Measurements from ENCODE around the gene MAP2K5. TPM values are rescaled to one million over a fixed set of nuclear protein-coding genes. Genes with fewer than 3 reads are reported as not detected.
"Not testable (repeated sequence)": the region's sequence is repeated elsewhere in the genome, so short reads cannot be mapped to it uniquely, and the experiment has no call there.

Gene MAP2K5
- total RNA-seq, 1 experiment from 2014 or later, result 22.2 TPM

DNA sequence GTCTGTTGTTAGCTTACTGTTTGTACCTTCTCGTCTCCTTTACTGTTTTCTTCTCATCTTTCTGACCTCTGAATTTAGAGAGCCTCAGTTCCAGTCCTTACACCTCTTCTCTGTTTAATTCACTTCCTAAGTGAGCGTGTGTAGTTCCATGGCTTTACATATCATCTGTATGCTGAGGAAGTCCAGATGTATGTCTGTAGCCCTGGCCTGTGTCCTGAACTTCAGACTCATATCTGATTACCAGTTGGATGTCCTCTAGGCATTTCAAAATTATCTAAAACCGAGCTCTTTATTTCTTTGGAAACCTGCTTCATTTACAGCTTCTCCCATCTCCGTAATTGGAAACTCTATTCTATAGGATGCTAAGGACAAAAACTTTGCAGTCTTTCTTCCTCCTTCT, 75.8 kb downstream of the MAP2K5 start:
- CTCF ChIA-PET, result no interaction called here

DNA sequence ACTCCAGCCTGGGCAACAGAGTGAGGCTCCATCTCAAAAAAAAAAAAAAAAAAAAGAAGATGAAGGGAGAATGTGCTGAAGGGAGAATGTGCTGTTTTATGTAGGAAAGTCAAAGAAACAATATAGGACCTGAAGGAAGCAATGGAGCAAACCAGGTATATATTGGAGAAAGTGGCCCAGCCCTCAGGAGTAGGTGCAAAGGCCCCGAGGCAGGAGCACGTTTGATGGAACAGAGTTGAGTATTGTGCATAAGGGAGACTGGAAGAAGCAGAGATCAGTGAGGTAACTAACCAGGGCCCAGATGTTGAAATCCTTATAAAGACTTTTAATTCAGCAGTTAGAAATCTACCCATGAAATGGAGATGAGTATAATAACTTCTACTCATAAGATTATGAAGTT, 79.6 kb downstream of the MAP2K5 start:
- Mint-ChIP-seq H3K4me1 (ENCODE audit: low read depth, unreplicated experiment) (no peaks in the 10 kb centered on the region), H3K27me3 (ENCODE audit: unreplicated experiment) (no peaks in the 10 kb centered on the region), H3K9me3 (ENCODE audit: low read depth, unreplicated experiment) (no peaks in the 10 kb centered on the region), H3K4me3 (ENCODE audit: low read depth, unreplicated experiment) (no peak overlapping the region), H3K27ac (ENCODE audit: unreplicated experiment) (no peak overlapping the region), H3K36me3 (ENCODE audit: insufficient read depth, unreplicated experiment) (no peaks in the 10 kb centered on the region)
- DNase-seq, result no peak
- CTCF ChIA-PET, result no interaction called here
- TF ChIP-seq, protein P1, sequence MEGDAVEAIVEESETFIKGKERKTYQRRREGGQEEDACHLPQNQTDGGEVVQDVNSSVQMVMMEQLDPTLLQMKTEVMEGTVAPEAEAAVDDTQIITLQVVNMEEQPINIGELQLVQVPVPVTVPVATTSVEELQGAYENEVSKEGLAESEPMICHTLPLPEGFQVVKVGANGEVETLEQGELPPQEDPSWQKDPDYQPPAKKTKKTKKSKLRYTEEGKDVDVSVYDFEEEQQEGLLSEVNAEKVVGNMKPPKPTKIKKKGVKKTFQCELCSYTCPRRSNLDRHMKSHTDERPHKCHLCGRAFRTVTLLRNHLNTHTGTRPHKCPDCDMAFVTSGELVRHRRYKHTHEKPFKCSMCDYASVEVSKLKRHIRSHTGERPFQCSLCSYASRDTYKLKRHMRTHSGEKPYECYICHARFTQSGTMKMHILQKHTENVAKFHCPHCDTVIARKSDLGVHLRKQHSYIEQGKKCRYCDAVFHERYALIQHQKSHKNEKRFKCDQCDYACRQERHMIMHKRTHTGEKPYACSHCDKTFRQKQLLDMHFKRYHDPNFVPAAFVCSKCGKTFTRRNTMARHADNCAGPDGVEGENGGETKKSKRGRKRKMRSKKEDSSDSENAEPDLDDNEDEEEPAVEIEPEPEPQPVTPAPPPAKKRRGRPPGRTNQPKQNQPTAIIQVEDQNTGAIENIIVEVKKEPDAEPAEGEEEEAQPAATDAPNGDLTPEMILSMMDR (IDR thresholded peaks at IDR 0.05; ENCODE audit: unreplicated experiment), result no peak
- no TSS peak for BruUV-seq (replicated peaks)
- intact Hi-C loops (cut with micrococcal nuclease; ENCODE audit: unreplicated experiment), result no loop called here

More for the DNA sequence above, 75.8 kb downstream of the MAP2K5 start:
- DNase-seq, result no peak
- BruUV-seq (replicated peaks), result no TSS peak
- Mint-ChIP-seq H3K27ac (ENCODE audit: unreplicated experiment) (no peak overlapping the region), H3K4me1 (ENCODE audit: low read depth, unreplicated experiment) (no peaks in the 10 kb centered on the region), H3K36me3 (ENCODE audit: insufficient read depth, unreplicated experiment) (no peaks in the 10 kb centered on the region), H3K27me3 (ENCODE audit: unreplicated experiment) (no peaks in the 10 kb centered on the region), H3K9me3 (ENCODE audit: low read depth, unreplicated experiment) (no peaks in the 10 kb centered on the region), H3K4me3 (ENCODE audit: low read depth, unreplicated experiment) (no peak overlapping the region)
- intact Hi-C loops (cut with micrococcal nuclease; ENCODE audit: unreplicated experiment), result no loop called here
- TF ChIP-seq, protein P1 (IDR thresholded peaks at IDR 0.05; ENCODE audit: unreplicated experiment), result no peak

DNA sequence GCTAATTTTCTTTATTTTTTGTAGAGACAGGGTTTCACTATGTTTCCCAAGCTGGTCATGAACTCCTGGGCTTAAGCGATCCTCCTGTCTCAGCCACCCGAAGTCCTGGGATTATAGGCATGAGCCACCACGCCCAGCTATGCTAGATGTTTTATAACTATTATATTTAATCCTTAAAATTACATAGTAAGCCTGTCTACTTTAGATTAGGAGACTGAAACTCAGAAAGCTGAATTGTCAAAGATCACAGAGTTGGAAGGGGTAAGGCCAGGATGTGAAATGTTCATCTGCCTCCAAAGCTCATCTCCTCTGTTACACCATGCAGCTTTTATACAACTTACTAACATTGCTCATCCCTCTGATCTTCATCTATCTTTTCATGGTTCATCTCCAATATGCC, 89.8 kb downstream of the MAP2K5 start:
- TF ChIP-seq, protein P1 (IDR thresholded peaks at IDR 0.05; ENCODE audit: unreplicated experiment), result no peak
- H3K4me3 Mint-ChIP-seq (ENCODE audit: low read depth, unreplicated experiment), result no peak overlapping the region
- CTCF ChIA-PET, result interaction anchor here (0.7 kb wide), 2 partner anchors 148 to 200 kb away, joined by 3 to 4 read pairs; no protein-coding TSS in a partner anchor
- H3K4me1 Mint-ChIP-seq (ENCODE audit: low read depth, unreplicated experiment), result no peaks in the 10 kb centered on the region
- BruUV-seq (replicated peaks), result no TSS peak
- H3K36me3 Mint-ChIP-seq (ENCODE audit: insufficient read depth, unreplicated experiment), result no peaks in the 10 kb centered on the region
- no peak for DNase-seq
- intact Hi-C loops (cut with micrococcal nuclease; ENCODE audit: unreplicated experiment), result no loop called here
- H3K27ac Mint-ChIP-seq (ENCODE audit: unreplicated experiment), result no peak overlapping the region
- H3K9me3 Mint-ChIP-seq (ENCODE audit: low read depth, unreplicated experiment), result no peaks in the 10 kb centered on the region
- H3K27me3 Mint-ChIP-seq (ENCODE audit: unreplicated experiment), result no peaks in the 10 kb centered on the region

- H3K4me1 Mint-ChIP-seq (ENCODE audit: low read depth, unreplicated experiment); intact Hi-C loops (cut with micrococcal nuclease; ENCODE audit: unreplicated experiment); H3K9me3 Mint-ChIP-seq (ENCODE audit: low read depth, unreplicated experiment); H3K36me3 Mint-ChIP-seq (ENCODE audit: insufficient read depth, unreplicated experiment); H3K4me3 Mint-ChIP-seq (ENCODE audit: low read depth, unreplicated experiment); H3K27me3 Mint-ChIP-seq (ENCODE audit: unreplicated experiment); CTCF ChIA-PET; H3K27ac Mint-ChIP-seq (ENCODE audit: unreplicated experiment); BruUV-seq (replicated peaks); DNase-seq: not testable (repeated sequence)
These were observed 93.4 kb downstream of the MAP2K5 start for GRCh38 chr15:67635950-67636349.

- Mint-ChIP-seq H3K27me3 (ENCODE audit: unreplicated experiment) (no peaks in the 10 kb centered on the region), H3K27ac (ENCODE audit: unreplicated experiment) (no peak overlapping the region), H3K36me3 (ENCODE audit: insufficient read depth, unreplicated experiment) (no peaks in the 10 kb centered on the region), H3K4me1 (ENCODE audit: low read depth, unreplicated experiment) (no peaks in the 10 kb centered on the region), H3K9me3 (ENCODE audit: low read depth, unreplicated experiment) (no peaks in the 10 kb centered on the region), H3K4me3 (ENCODE audit: low read depth, unreplicated experiment) (no peak overlapping the region)
- intact Hi-C loops (cut with micrococcal nuclease; ENCODE audit: unreplicated experiment), result no loop called here
- CTCF ChIA-PET, result no interaction called here
- TF ChIP-seq, protein P1 (IDR thresholded peaks at IDR 0.05; ENCODE audit: unreplicated experiment), result no peak
- no peak for DNase-seq
- no TSS peak for BruUV-seq (replicated peaks)
These were observed 97.1 kb downstream of the MAP2K5 start for GRCh38 chr15:67639591-67639990.

Measured in Calu3 (cell line).